Measurements from ENCODE around the gene PRPH.
A peak's percentile ranks its signal among the peaks of the same experiment; 100 is the strongest.

PRPH gene

GRCh38 chr12:49347311-49348193 lies 52.6 kb downstream of the PRPH start:
- DNase-seq, result peak; percentile 68 to 78

Measured in NCI-H2081 (cell line).